ENCODE results near the gene SLC25A19.
A peak's percentile ranks its signal among the peaks of the same experiment; 100 is the strongest.
"Not testable (repeated sequence)": the region's sequence is repeated elsewhere in the genome, so short reads cannot be mapped to it uniquely, and the experiment has no call there.

The SLC25A19 gene

GRCh38 chr17:75300280-75300679, 11.0 kb upstream of the SLC25A19 start:
- TF ChIP-seq POU6F1 (CRISPR knock-in tag; IDR thresholded peaks at IDR 0.05; ENCODE audit: borderline replicate concordance, low read depth) = no peak
- TF ChIP-seq ZC3H10 (CRISPR knock-in tag; IDR thresholded peaks at IDR 0.05) = no peak
- TF ChIP-seq RARB (CRISPR knock-in tag; IDR thresholded peaks at IDR 0.05) = no peak
- no peak for TF ChIP-seq ISL1 (CRISPR knock-in tag; IDR thresholded peaks at IDR 0.05)
- no peak for TF ChIP-seq OSR1 (CRISPR knock-in tag; IDR thresholded peaks at IDR 0.05)
- TF ChIP-seq PATZ1 (CRISPR knock-in tag; IDR thresholded peaks at IDR 0.05; ENCODE audit: borderline replicate concordance) = no peak
- TF ChIP-seq PPARA (CRISPR knock-in tag; IDR thresholded peaks at IDR 0.05; ENCODE audit: borderline replicate concordance) = no peak
- no peak for TF ChIP-seq CREB5 (CRISPR knock-in tag; IDR thresholded peaks at IDR 0.05; ENCODE audit: low read depth)
- no peak for TF ChIP-seq ZFP30 (CRISPR knock-in tag; IDR thresholded peaks at IDR 0.05)
- no peak for TF ChIP-seq ESRRG (CRISPR knock-in tag; IDR thresholded peaks at IDR 0.05)
- no peak for TF ChIP-seq ZFP3 (CRISPR knock-in tag; IDR thresholded peaks at IDR 0.05)
- no peak for TF ChIP-seq TOX (CRISPR knock-in tag; IDR thresholded peaks at IDR 0.05; ENCODE audit: borderline replicate concordance)
- no peak for ATAC-seq

GRCh38 chr17:75295201-75296158, 6.2 kb upstream of the SLC25A19 start:
- no peak for ATAC-seq
- TF ChIP-seq ZC3H10 (CRISPR knock-in tag; IDR thresholded peaks at IDR 0.05) = no peak
- no peak for TF ChIP-seq ESRRG (CRISPR knock-in tag; IDR thresholded peaks at IDR 0.05)

DNA sequence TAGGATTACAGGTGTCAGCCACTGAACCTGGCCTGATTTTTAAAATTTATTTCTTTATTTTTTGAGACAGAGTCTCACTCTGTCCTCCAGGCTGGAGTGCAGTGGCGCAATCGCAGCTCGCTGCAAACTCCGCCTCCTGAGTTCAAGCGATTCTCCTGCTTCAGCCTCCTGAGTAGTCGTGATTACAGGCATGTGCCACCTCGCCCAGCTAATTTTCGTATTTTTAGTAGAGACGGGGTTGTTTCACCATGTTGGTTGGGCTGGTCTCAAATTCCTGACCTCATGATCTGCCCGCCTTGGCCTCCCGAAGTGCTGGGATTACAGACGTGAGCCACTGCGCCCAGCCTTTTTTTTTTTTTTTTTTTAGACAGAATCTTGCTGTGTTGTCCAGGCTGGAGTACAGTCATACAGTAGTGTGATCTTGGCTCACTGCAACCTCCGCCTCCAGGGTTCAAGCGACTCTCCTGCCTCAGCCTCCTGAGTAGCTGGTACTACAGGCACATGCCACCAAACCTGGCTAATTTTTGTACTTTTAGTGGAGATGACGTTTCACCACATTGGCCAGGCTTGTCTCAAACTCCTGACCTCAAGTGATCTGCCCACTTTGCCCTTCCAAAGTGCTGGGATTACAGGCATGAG, 3.7 kb upstream of the SLC25A19 start:
- not testable (repeated sequence) for ATAC-seq

GRCh38 chr17:75289832-75290337, 652 bp upstream of the SLC25A19 start:
- TF ChIP-seq ZNF70 (CRISPR knock-in tag; IDR thresholded peaks at IDR 0.05) (no peak), OSR1 (CRISPR knock-in tag; IDR thresholded peaks at IDR 0.05) (no peak), SNAI2 (CRISPR knock-in tag; IDR thresholded peaks at IDR 0.05) (no peak), ARNTL (CRISPR knock-in tag; IDR thresholded peaks at IDR 0.05; ENCODE audit: borderline replicate concordance, low read depth) (no peak), ZFP30 (CRISPR knock-in tag; IDR thresholded peaks at IDR 0.05) (no peak), TCF4 (CRISPR knock-in tag; IDR thresholded peaks at IDR 0.05; ENCODE audit: borderline replicate concordance) (no peak), ZNF8 (CRISPR knock-in tag; IDR thresholded peaks at IDR 0.05) (no peak), POU6F1 (CRISPR knock-in tag; IDR thresholded peaks at IDR 0.05; ENCODE audit: borderline replicate concordance, low read depth) (no peak), ESRRG (CRISPR knock-in tag; IDR thresholded peaks at IDR 0.05) (no peak), RARB (CRISPR knock-in tag; IDR thresholded peaks at IDR 0.05) (no peak), PPARA (CRISPR knock-in tag; IDR thresholded peaks at IDR 0.05; ENCODE audit: borderline replicate concordance) (no peak)
- TF ChIP-seq, protein P1, sequence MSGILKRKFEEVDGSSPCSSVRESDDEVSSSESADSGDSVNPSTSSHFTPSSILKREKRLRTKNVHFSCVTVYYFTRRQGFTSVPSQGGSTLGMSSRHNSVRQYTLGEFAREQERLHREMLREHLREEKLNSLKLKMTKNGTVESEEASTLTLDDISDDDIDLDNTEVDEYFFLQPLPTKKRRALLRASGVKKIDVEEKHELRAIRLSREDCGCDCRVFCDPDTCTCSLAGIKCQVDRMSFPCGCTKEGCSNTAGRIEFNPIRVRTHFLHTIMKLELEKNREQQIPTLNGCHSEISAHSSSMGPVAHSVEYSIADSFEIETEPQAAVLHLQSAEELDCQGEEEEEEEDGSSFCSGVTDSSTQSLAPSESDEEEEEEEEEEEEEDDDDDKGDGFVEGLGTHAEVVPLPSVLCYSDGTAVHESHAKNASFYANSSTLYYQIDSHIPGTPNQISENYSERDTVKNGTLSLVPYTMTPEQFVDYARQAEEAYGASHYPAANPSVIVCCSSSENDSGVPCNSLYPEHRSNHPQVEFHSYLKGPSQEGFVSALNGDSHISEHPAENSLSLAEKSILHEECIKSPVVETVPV (CRISPR knock-in tag; IDR thresholded peaks at IDR 0.05) = no peak
- ATAC-seq = peak; percentile 17

Measured in SK-N-SH treated with all-trans-retinoic acid at 6 μM for 48 hours (cell line).